Prostate gland (tissue), 2 donors: Measurements from ENCODE around the gene TRDMT1.

ENCODE experiments used
- CTCF ChIP-seq, 4 experiments: fragments of 200-600 bp in 2 of 4; fragments of 450-650 bp in 2 of 4; sonication (generic) in 2 of 4; IDR thresholded peaks; 1 replicate in 3 of 4; 2 replicates in 1 of 4; pipeline ENCODE4 v1.5.1; 2016 to 2019; ENCODE audit warnings: antibody characterized with exemption in 4 of 4, mild to moderate bottlenecking in 2 of 4, moderate library complexity in 2 of 4
- POLR2AphosphoS5 ChIP-seq: sonication (generic); formaldehyde crosslinking; IDR thresholded peaks from one replicate; pipeline ENCODE4 v1.6.1; 2017; ENCODE audit warnings: antibody characterized with exemption

- TF ChIP-seq CTCF (IDR thresholded peaks at IDR 0.05) (no peak), POLR2AphosphoS5 (no peak)
These were observed 30.9 kb upstream of the TRDMT1 start for GRCh38 chr10:17232276-17232960.
